AG09309 (cell line): ENCODE measurements around the gene NXPH2.
"Not testable (repeated sequence)": the region's sequence is repeated elsewhere in the genome, so short reads cannot be mapped to it uniquely, and the experiment has no call there.

Experiments
- DNase-seq: peaks from one replicate; pipeline ENCODE4 v3.0.0-alpha.2; 2010; ENCODE audit warnings: low read depth
- H3K4me3 ChIP-seq: 2 replicates; pipeline ENCODE4 v1.5.1; 2011; ENCODE audit warnings: mild to moderate bottlenecking, low read depth, low read length, moderate library complexity; ENCODE audit not compliant: control insufficient read depth
- CTCF ChIP-seq: IDR thresholded peaks from 2 replicates; pipeline ENCODE4 v1.5.1; 2011; ENCODE audit warnings: mild to moderate bottlenecking, low read depth, low read length, inconsistent platforms; ENCODE audit not compliant: insufficient read depth, control insufficient read depth; ENCODE audit errors: missing control alignments

Gene NXPH2

GRCh38 chr2:138742441-138743057 is 37.6 kb downstream of the NXPH2 start:
- TF ChIP-seq CTCF, result no peak
- no peak overlapping the region for H3K4me3 ChIP-seq
- no peak for DNase-seq

GRCh38 chr2:138741851-138742250 is 38.3 kb downstream of the NXPH2 start:
- H3K4me3 ChIP-seq, result no peak overlapping the region
- DNase-seq, result no peak
- TF ChIP-seq CTCF, result no peak

GRCh38 chr2:138737009-138737554 is 43.1 kb downstream of the NXPH2 start:
- not testable (repeated sequence) for DNase-seq, H3K4me3 ChIP-seq

- no peak for DNase-seq
- H3K4me3 ChIP-seq, result no peak overlapping the region
- no peak for TF ChIP-seq CTCF
These were observed 47.5 kb downstream of the NXPH2 start for GRCh38 chr2:138732651-138733050.

- no peak overlapping the region for H3K4me3 ChIP-seq
- TF ChIP-seq CTCF, result no peak
- DNase-seq, result no peak
These were observed 49.6 kb downstream of the NXPH2 start for GRCh38 chr2:138730497-138731030.

- no peak overlapping the region for H3K4me3 ChIP-seq
- no peak for DNase-seq
- no peak for TF ChIP-seq CTCF
These were observed 52.2 kb downstream of the NXPH2 start for GRCh38 chr2:138727956-138728355.

GRCh38 chr2:138726681-138727080 is 53.5 kb downstream of the NXPH2 start:
- no peak for DNase-seq
- no peak overlapping the region for H3K4me3 ChIP-seq
- TF ChIP-seq CTCF, result no peak
